ENCODE results near the gene ZNF555.

Gene ZNF555

GRCh38 chr19:2827022-2827421 is 14.3 kb upstream of the ZNF555 start:
- no peak for DNase-seq

GRCh38 chr19:2827840-2828489 is 13.3 kb upstream of the ZNF555 start:
- DNase-seq = no peak

GRCh38 chr19:2834294-2834871 is 6.9 kb upstream of the ZNF555 start:
- no peak for DNase-seq

GRCh38 chr19:2837430-2837829 is 3.8 kb upstream of the ZNF555 start:
- no peak for DNase-seq

GRCh38 chr19:2841855-2842574 is 740 bp downstream of the ZNF555 start:
- no peak for DNase-seq

- DNase-seq = no peak
Measured at GRCh38 chr19:2845107-2845506, 3.8 kb downstream of the ZNF555 start.

GRCh38 chr19:2846180-2846894 is 5.1 kb downstream of the ZNF555 start:
- no peak for DNase-seq

GRCh38 chr19:2847507-2847906 is 6.2 kb downstream of the ZNF555 start:
- DNase-seq = no peak

- no peak for DNase-seq
Measured at GRCh38 chr19:2848616-2849015, 7.3 kb downstream of the ZNF555 start.

GRCh38 chr19:2850256-2850925 is 9.1 kb downstream of the ZNF555 start:
- DNase-seq = no peak

GRCh38 chr19:2852598-2852997 is 11.3 kb downstream of the ZNF555 start:
- no peak for DNase-seq

- no peak for DNase-seq
Measured at GRCh38 chr19:2853015-2853606, 11.8 kb downstream of the ZNF555 start.

- no peak for DNase-seq
Measured at GRCh38 chr19:2854849-2855248, 13.6 kb downstream of the ZNF555 start.

- DNase-seq = no peak
Measured at GRCh38 chr19:2856457-2857050, 15.3 kb downstream of the ZNF555 start.

GRCh38 chr19:2858864-2859263 is 17.6 kb downstream of the ZNF555 start:
- DNase-seq = no peak

- DNase-seq = no peak
Measured at GRCh38 chr19:2863816-2864215, 22.5 kb downstream of the ZNF555 start.

- DNase-seq = no peak
Measured at GRCh38 chr19:2865334-2866100, 24.2 kb downstream of the ZNF555 start.

GRCh38 chr19:2866495-2867024 is 25.3 kb downstream of the ZNF555 start:
- DNase-seq = no peak

GRCh38 chr19:2867025-2867991 is 26.0 kb downstream of the ZNF555 start, which contains the start of gene ZNF556:
Gene ZNF556 (plus strand): TSS chr19:2867335. CDS start chr19:2867422, 87 bp downstream.
- DNase-seq = no peak

- DNase-seq = no peak
Measured at GRCh38 chr19:2869618-2870017, 28.3 kb downstream of the ZNF555 start.

All from NCI-H510A treated with DMSO at 0.1 percent for 48 hours (cell line).